IMR-90 (cell line): Measurements from ENCODE around the gene ASH1L. TPM values are rescaled to one million over a fixed set of nuclear protein-coding genes. Genes with fewer than 3 reads are reported as not detected.

ENCODE experiments used
- ATAC-seq: fragments of 200-7000 bp; cut with Tn5 transposase; 2 replicates; pipeline ENCODE4 v1.9.1; 2020; ENCODE audit warnings: low read depth, mild to moderate bottlenecking, moderate library complexity
- BruUV-seq: library from RNA; stranded (reverse); fragments of 400-500 nt; replicated peaks from 2 replicates; lab custom pipeline; 2021; lab: Mats Ljungman, UMichigan
- CTCF ChIA-PET: fragments of 300-600 bp; formaldehyde crosslinking; extraction: SDS; loops from one replicate; lab custom pipeline; 2021; ENCODE audit warnings: antibody characterized with exemption; lab: Yijun Ruan, JAX
- POLR2A ChIA-PET: fragments of 300-600 bp; sonication (Branson Sonifier 250); formaldehyde crosslinking; loops from one replicate; lab custom pipeline; 2022; ENCODE audit warnings: antibody characterized with exemption; ENCODE audit not compliant: unreplicated experiment; lab: Charles Lee
- DNase-seq: peaks from one replicate; pipeline ENCODE4 v3.0.0; 2013
- H2AFZ ChIP-seq: replicated peaks from 2 replicates; pipeline ENCODE3; 2013; ENCODE audit warnings: low read length, mild to moderate bottlenecking; ENCODE audit not compliant: poor library complexity
- H2AK5ac ChIP-seq: 2 replicates; pipeline ENCODE4 v1.6.1; 2013; ENCODE audit warnings: low read depth, low read length, inconsistent platforms
- H2AK9ac ChIP-seq: replicated peaks from 2 replicates; pipeline ENCODE3; 2013; ENCODE audit warnings: mild to moderate bottlenecking, low read depth, low read length, moderate library complexity; ENCODE audit not compliant: poor library complexity
- H2BK120ac ChIP-seq: 2 replicates; pipeline ENCODE4 v1.6.1; 2013; ENCODE audit warnings: low read depth, low read length, inconsistent platforms
- H2BK15ac ChIP-seq: 3 replicates; pipeline ENCODE4 v1.6.1; 2013; ENCODE audit warnings: low read depth, low read length, inconsistent platforms
- H2BK20ac ChIP-seq: 2 replicates; pipeline ENCODE4 v1.6.1; 2013; ENCODE audit warnings: low read depth, mild to moderate bottlenecking, inconsistent platforms, low read length, moderate library complexity
- H2BK5ac ChIP-seq: 2 replicates; pipeline ENCODE4 v1.6.1; 2013; ENCODE audit warnings: mild to moderate bottlenecking, low read depth, low read length, inconsistent platforms; ENCODE audit not compliant: poor library complexity, severe bottlenecking
- H3K14ac ChIP-seq: replicated peaks from 2 replicates; pipeline ENCODE4 v1.6.1; 2013; ENCODE audit warnings: low read depth, low read length, inconsistent platforms
- H3K18ac ChIP-seq: 2 replicates; pipeline ENCODE4 v1.6.1; 2013; ENCODE audit warnings: low read depth, low read length, control low read depth
- H3K23ac ChIP-seq: 2 replicates; pipeline ENCODE4 v1.6.1; 2013; ENCODE audit warnings: low read depth, low read length, inconsistent platforms
- H3K27ac ChIP-seq: 2 replicates; pipeline ENCODE4 v1.5.1; 2013; ENCODE audit warnings: mild to moderate bottlenecking, control low read depth, low read length; ENCODE audit not compliant: insufficient read depth
- H3K27me3 ChIP-seq: 2 replicates; pipeline ENCODE4 v1.6.1; 2013; ENCODE audit warnings: low read length; ENCODE audit not compliant: control insufficient read depth, insufficient read depth
- H3K36me3 ChIP-seq: 2 replicates; pipeline ENCODE4 v1.6.1; 2013; ENCODE audit warnings: low read length, mixed read lengths; ENCODE audit not compliant: control insufficient read depth, insufficient read depth
- H3K4ac ChIP-seq: 2 replicates; pipeline ENCODE4 v1.6.1; 2013; ENCODE audit warnings: low read depth, low read length, inconsistent platforms
- H3K4me1 ChIP-seq: 2 replicates; pipeline ENCODE4 v1.6.1; 2013; ENCODE audit warnings: low read length, mixed read lengths; ENCODE audit not compliant: control insufficient read depth, insufficient read depth
- H3K4me2 ChIP-seq: 2 replicates; pipeline ENCODE4 v1.6.1; 2013; ENCODE audit warnings: low read depth, mild to moderate bottlenecking, control low read depth, low read length, moderate library complexity
- H3K4me3 ChIP-seq: 2 replicates; pipeline ENCODE4 v1.5.1; 2013; ENCODE audit warnings: low read depth, mild to moderate bottlenecking, control low read depth, low read length, moderate library complexity; ENCODE audit not compliant: insufficient read depth
- H3K56ac ChIP-seq: 2 replicates; pipeline ENCODE4 v1.6.1; 2013; ENCODE audit warnings: low read length, inconsistent platforms; ENCODE audit not compliant: insufficient read depth; ENCODE audit errors: extremely low read depth
- H3K79me1 ChIP-seq, 2 experiments: 2 replicates each; pipeline ENCODE4 v1.6.1; 2013; ENCODE audit warnings: low read length in 2 of 2, inconsistent platforms in 1 of 2, low read depth in 1 of 2
- H3K9ac ChIP-seq: 2 replicates; pipeline ENCODE4 v1.6.1; 2013; ENCODE audit warnings: low read depth, low read length, control low read depth
- H3K9me1 ChIP-seq: 2 replicates; pipeline ENCODE4 v1.6.1; 2013; ENCODE audit warnings: low read length, inconsistent platforms; ENCODE audit not compliant: insufficient read depth
- H3K9me3 ChIP-seq: 2 replicates; pipeline ENCODE4 v1.6.1; 2013; ENCODE audit warnings: low read length; ENCODE audit not compliant: control insufficient read depth, insufficient read depth
- H4K20me1 ChIP-seq: 2 replicates; pipeline ENCODE4 v1.6.1; 2013; ENCODE audit warnings: low read length, inconsistent platforms; ENCODE audit not compliant: insufficient read depth
- H4K5ac ChIP-seq: 2 replicates; pipeline ENCODE4 v1.6.1; 2013; ENCODE audit warnings: mild to moderate bottlenecking, low read depth, low read length, control low read depth
- H4K8ac ChIP-seq, 2 experiments: 2 replicates each; pipeline ENCODE4 v1.6.1; 2013; ENCODE audit warnings: low read depth in 2 of 2, low read length in 2 of 2, control low read depth in 1 of 2, inconsistent platforms in 1 of 2
- H4K91ac ChIP-seq: 2 replicates; pipeline ENCODE4 v1.6.1; 2013; ENCODE audit warnings: low read depth, low read length, inconsistent platforms; ENCODE audit not compliant: insufficient read depth
- CEBPB ChIP-seq: IDR thresholded peaks from 2 replicates; pipeline ENCODE4 v1.6.1; 2012; ENCODE audit warnings: low read depth, low read length, improper control_type of control experiment
- CTCF ChIP-seq: conservative IDR thresholded peaks from 2 replicates; pipeline ENCODE4 v1.5.1; 2012; ENCODE audit warnings: mild to moderate bottlenecking, low read depth, low read length, improper control_type of control experiment
- ELK1 ChIP-seq: fragments of 150-350 bp; IDR thresholded peaks from 2 replicates; pipeline ENCODE4 v1.6.1; 2016; ENCODE audit warnings: low read depth, mild to moderate bottlenecking, low read length, moderate library complexity, borderline replicate concordance
- FOS ChIP-seq: fragments of 150-350 bp; IDR thresholded peaks from 2 replicates; pipeline ENCODE4 v1.6.1; 2016; ENCODE audit warnings: low read depth, low read length
- MAFK ChIP-seq: IDR thresholded peaks from 2 replicates; pipeline ENCODE4 v1.6.1; 2012; ENCODE audit warnings: low read depth, low read length, improper control_type of control experiment
- MAZ ChIP-seq: IDR thresholded peaks from 2 replicates; pipeline ENCODE4 v1.6.1; 2012; ENCODE audit warnings: low read depth, mild to moderate bottlenecking, low read length, improper control_type of control experiment, moderate library complexity, borderline replicate concordance
- MXI1 ChIP-seq: IDR thresholded peaks from 2 replicates; pipeline ENCODE4 v1.6.1; 2012; ENCODE audit warnings: low read depth, mild to moderate bottlenecking, low read length, moderate library complexity, borderline replicate concordance
- NFE2L2 ChIP-seq: fragments of 150-350 bp; IDR thresholded peaks from 2 replicates; pipeline ENCODE4 v1.6.1; 2016; ENCODE audit warnings: low read depth, mild to moderate bottlenecking, low read length
- POLR2A ChIP-seq: IDR thresholded peaks from 2 replicates; pipeline ENCODE4 v1.6.1; 2012; ENCODE audit warnings: mild to moderate bottlenecking, low read depth, low read length
- RAD21 ChIP-seq: IDR thresholded peaks from 2 replicates; pipeline ENCODE4 v1.6.1; 2012; ENCODE audit warnings: low read length, improper control_type of control experiment
- RCOR1 ChIP-seq: IDR thresholded peaks from 2 replicates; pipeline ENCODE4 v1.6.1; 2012; ENCODE audit warnings: mild to moderate bottlenecking, low read length, improper control_type of control experiment; ENCODE audit not compliant: insufficient replicate concordance
- RFX5 ChIP-seq: IDR thresholded peaks from 2 replicates; pipeline ENCODE4 v1.8.0; 2012; ENCODE audit warnings: low read depth, mild to moderate bottlenecking, low read length, moderate library complexity
- SMC3 ChIP-seq: fragments of 150-350 bp; IDR thresholded peaks from 2 replicates; pipeline ENCODE4 v1.6.1; 2016; ENCODE audit warnings: low read depth, mild to moderate bottlenecking, antibody characterized with exemption, low read length, moderate library complexity
- USF2 ChIP-seq: fragments of 150-350 bp; IDR thresholded peaks from 2 replicates; pipeline ENCODE4 v1.6.1; 2017; ENCODE audit warnings: mild to moderate bottlenecking, antibody characterized with exemption, low read length, low read depth
- WGBS, 2 experiments: methylation state at CpG; one replicate each; pipeline versions ENCODE4 v1.1.5 to v1.1.7; 2013; ENCODE audit warnings: missing lambda C conversion rate in 2 of 2; ENCODE audit not compliant: insufficient read length in 1 of 2; ENCODE audit errors: extremely low coverage in 2 of 2; 5-methylcytosine and 5-hydroxymethylcytosine counted together
- dilution Hi-C: fragments of 300-500 bp; cut with HindIII; formaldehyde crosslinking; loops from one replicate; pipeline ENCODE4 v1.14.3; 2018; ENCODE audit warnings: low sequenced_read_pairs; ENCODE audit not compliant: unreplicated experiment
- in situ Hi-C: fragments of 300-500 bp; cut with MboI; formaldehyde crosslinking; loops from 3 replicates; pipeline ENCODE4 v1.14.3; 2019; ENCODE audit warnings: low sequenced_read_pairs, inconsistent platforms, mixed read lengths
- intact Hi-C: fragments of 100-400 bp; cut with micrococcal nuclease; formaldehyde crosslinking; loops from 2 replicates; pipeline ENCODE4 v1.10.0; 2022
- polyA plus RNA-seq, 3 experiments: library from polyadenylated mRNA; depleted of rRNA; stranded (reverse); fragments of >200 nt; gene quantifications; 2 replicates each; pipeline ENCODE4 v1.2.3, GENCODE V29; 2012; ENCODE audit warnings: low replicate concordance in 1 of 3
- total RNA-seq: library from RNA; depleted of rRNA; stranded (reverse); fragments of >200 nt; gene quantifications from 2 replicates; pipeline ENCODE4 v1.2.3, GENCODE V29; 2012

The ASH1L gene
- total and polyA plus RNA-seq, 2 of the 4 experiments (the other 2 are of a cell fraction) = 13.7 to 18.5 TPM

- Histone ChIP-seq H3K18ac (no peak overlapping the region), H2BK5ac (no peak overlapping the region), H3K27me3 (no peaks in the 10 kb centered on the region), H3K14ac (no peak overlapping the region), H3K9me1 (peaks cover 3% of the 10 kb centered on the region; the same call in 1 of the 2 replicates), H2AFZ (no peak overlapping the region), H3K23ac (no peak overlapping the region), H2BK120ac (no peak overlapping the region), H2BK20ac (no peak overlapping the region), H4K91ac (no peak overlapping the region), H3K9me3 (no peaks in the 10 kb centered on the region), H2AK9ac (no peak overlapping the region), H3K9ac (no peak overlapping the region), H3K79me1 (peaks cover 0 to 4% of the 10 kb centered on the region in 2 experiments; a peak in 1 of 4 replicates), H2AK5ac (no peak overlapping the region), H2BK15ac (no peak overlapping the region), H3K56ac (no peak overlapping the region), H3K4me1 (peaks cover 2% of the 10 kb centered on the region; the same call in 1 of the 2 replicates), H3K4me3 (no peak overlapping the region), H4K5ac (no peak overlapping the region), H3K27ac (no peak overlapping the region), H3K36me3 (peaks cover 40% of the 10 kb centered on the region), H3K4ac (no peak overlapping the region), H4K20me1 (no peaks in the 10 kb centered on the region), H3K4me2 (no peak overlapping the region), H4K8ac (no peak overlapping the region)
- 100% methylated on average over 3 of the region's 3 CpGs; no CpG with 5 or more reads in 1 of the 2 experiments for WGBS, 2 experiments
- DNase-seq = no peak
- no peak for ATAC-seq
- no peak for TF ChIP-seq CEBPB
- no peak for TF ChIP-seq NFE2L2
- no peak for TF ChIP-seq USF2
- TF ChIP-seq RAD21 = no peak
- TF ChIP-seq FOS = no peak
- TF ChIP-seq POLR2A = no peak
- no peak for TF ChIP-seq SMC3
- TF ChIP-seq ELK1 = no peak
- TF ChIP-seq MAFK = no peak
- TF ChIP-seq RCOR1 = no peak
- no peak for TF ChIP-seq CTCF
- TF ChIP-seq RFX5 = no peak
- no peak for TF ChIP-seq MXI1
- TF ChIP-seq MAZ = no peak
- in situ Hi-C loops (no loop called here), dilution Hi-C loops (no loop called here), intact Hi-C loops (no loop called here)
- ChIA-PET POLR2A (no interaction called here), CTCF (no interaction called here)
- BruUV-seq = no TSS peak
Observed at GRCh38 chr1:155342842-155343241, 219.8 kb downstream of the ASH1L start.
